Nephron (organoid): ENCODE measurements around the gene CPE.

ENCODE experiments used
- H3K27ac Mint-ChIP-seq, 3 experiments: 2 replicates each; pipeline ENCODE4 v1.8.0; 2020; ENCODE audit warnings: mixed read lengths in 3 of 3, mild to moderate bottlenecking in 2 of 3, moderate library complexity in 1 of 3
- H3K27me3 Mint-ChIP-seq: 2 replicates; pipeline ENCODE4 v1.8.0; 2021; ENCODE audit warnings: low read depth, mild to moderate bottlenecking, moderate library complexity, mixed read lengths
- H3K36me3 Mint-ChIP-seq: 2 replicates; pipeline ENCODE4 v1.8.0; 2020; ENCODE audit warnings: low read depth, mixed read lengths
- H3K4me1 Mint-ChIP-seq: 2 replicates; pipeline ENCODE4 v1.8.0; 2020; ENCODE audit warnings: mixed read lengths
- H3K4me3 Mint-ChIP-seq, 3 experiments: 2 replicates each; pipeline ENCODE4 v1.8.0; 2020; ENCODE audit warnings: mild to moderate bottlenecking in 3 of 3, mixed read lengths in 3 of 3, moderate library complexity in 2 of 3
- H3K9me3 Mint-ChIP-seq: 2 replicates; pipeline ENCODE4 v1.8.0; 2020; ENCODE audit warnings: mixed read lengths
- TF ChIP-seq, protein P1 (sequence below), 3 experiments: fragments of 200-600 bp; sonication (generic); IDR thresholded peaks; one replicate each; pipeline ENCODE4 v1.5.0; 2021; ENCODE audit warnings: antibody characterized with exemption in 3 of 3; ENCODE audit not compliant: unreplicated experiment in 3 of 3

CPE gene

GRCh38 chr4:165378745-165379677 lies at the start of gene CPE:
Gene CPE, plus strand, starts transcription at chr4:165379008. Its CDS starts 214 bp downstream, at chr4:165379222.
- H3K4me1 Mint-ChIP-seq, result peaks cover 34% of the 10 kb centered on the region
- peak within 1 kb of the TSS; percentile 85 to 91 (median 91) for H3K27ac Mint-ChIP-seq
- TF ChIP-seq, protein P1, sequence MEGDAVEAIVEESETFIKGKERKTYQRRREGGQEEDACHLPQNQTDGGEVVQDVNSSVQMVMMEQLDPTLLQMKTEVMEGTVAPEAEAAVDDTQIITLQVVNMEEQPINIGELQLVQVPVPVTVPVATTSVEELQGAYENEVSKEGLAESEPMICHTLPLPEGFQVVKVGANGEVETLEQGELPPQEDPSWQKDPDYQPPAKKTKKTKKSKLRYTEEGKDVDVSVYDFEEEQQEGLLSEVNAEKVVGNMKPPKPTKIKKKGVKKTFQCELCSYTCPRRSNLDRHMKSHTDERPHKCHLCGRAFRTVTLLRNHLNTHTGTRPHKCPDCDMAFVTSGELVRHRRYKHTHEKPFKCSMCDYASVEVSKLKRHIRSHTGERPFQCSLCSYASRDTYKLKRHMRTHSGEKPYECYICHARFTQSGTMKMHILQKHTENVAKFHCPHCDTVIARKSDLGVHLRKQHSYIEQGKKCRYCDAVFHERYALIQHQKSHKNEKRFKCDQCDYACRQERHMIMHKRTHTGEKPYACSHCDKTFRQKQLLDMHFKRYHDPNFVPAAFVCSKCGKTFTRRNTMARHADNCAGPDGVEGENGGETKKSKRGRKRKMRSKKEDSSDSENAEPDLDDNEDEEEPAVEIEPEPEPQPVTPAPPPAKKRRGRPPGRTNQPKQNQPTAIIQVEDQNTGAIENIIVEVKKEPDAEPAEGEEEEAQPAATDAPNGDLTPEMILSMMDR (IDR thresholded peaks at IDR 0.05; ENCODE audit: unreplicated experiment in 3 of 3), result peak; percentile 52 to 61 (median 54)

DNA sequence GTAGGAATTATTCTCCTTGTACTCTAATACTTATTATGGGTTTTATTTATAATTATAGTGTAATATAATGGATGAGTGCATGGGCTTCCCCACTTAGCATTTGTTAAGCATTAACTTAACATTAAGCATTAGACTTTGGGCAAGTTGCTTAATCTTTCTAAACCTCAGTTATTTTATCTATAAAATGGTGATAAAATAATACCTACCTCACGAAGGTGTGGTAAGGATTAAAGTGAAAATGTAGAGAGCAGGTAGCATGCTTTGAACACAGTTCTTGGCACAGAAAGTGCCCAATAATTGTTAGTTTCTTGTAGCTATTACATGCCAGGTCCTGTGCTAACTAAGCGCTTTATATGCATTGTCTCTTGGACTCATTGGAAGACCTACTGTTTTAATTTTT lies 48.7 kb upstream of the CPE start:
- TF ChIP-seq, protein P1 (IDR thresholded peaks at IDR 0.05; ENCODE audit: unreplicated experiment in 3 of 3), result no peak
- H3K27ac Mint-ChIP-seq, result peak overlapping the region in 2 of 3 experiments; percentile 56 to 65

More at GRCh38 chr4:165378745-165379677, at the start of gene CPE:
- peak within 1 kb of the TSS; percentile 93 to 96 (median 94) for H3K4me3 Mint-ChIP-seq
- H3K9me3 Mint-ChIP-seq, result no peaks in the 10 kb centered on the region
- H3K36me3 Mint-ChIP-seq, result no peaks in the 10 kb centered on the region
- peaks cover 14% of the 10 kb centered on the region for H3K27me3 Mint-ChIP-seq

DNA sequence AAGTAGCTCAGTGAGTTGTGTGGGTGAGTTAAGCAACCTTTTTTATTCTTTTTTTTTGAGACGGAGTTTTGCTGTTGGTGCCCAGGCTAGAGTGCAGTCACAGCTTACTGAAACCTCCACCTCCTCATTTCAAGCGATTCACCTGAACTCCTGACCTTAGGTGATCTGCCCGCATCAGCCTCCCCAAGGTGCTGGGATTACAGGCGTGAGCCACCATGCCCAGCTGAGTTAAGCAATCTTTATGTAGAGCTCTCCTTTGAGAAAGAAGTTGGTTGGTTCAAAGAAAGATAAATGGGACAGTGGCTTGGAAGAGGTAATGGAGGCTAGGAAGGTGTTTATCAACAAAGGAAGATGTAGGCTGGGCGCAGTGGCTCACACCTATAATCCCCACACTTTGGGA lies 48.1 kb upstream of the CPE start:
- Mint-ChIP-seq H3K36me3 (peaks cover 26% of the 10 kb centered on the region), H3K4me1 (peaks cover 41% of the 10 kb centered on the region), H3K27ac (peak overlapping the region; percentile 14 to 57 (median 42)), H3K9me3 (no peaks in the 10 kb centered on the region), H3K4me3 (peak overlapping the region; percentile 73 to 75 (median 74)), H3K27me3 (no peaks in the 10 kb centered on the region)
- TF ChIP-seq, protein P1 (IDR thresholded peaks at IDR 0.05; ENCODE audit: unreplicated experiment in 3 of 3), result no peak

More for the DNA sequence above, 48.7 kb upstream of the CPE start:
- Mint-ChIP-seq H3K4me3 (peak overlapping the region; percentile 73 to 78 (median 75)), H3K27me3 (no peaks in the 10 kb centered on the region), H3K36me3 (peaks cover 20% of the 10 kb centered on the region), H3K9me3 (no peaks in the 10 kb centered on the region), H3K4me1 (peaks cover 35% of the 10 kb centered on the region)

- TF ChIP-seq, protein P1 (IDR thresholded peaks at IDR 0.05; ENCODE audit: unreplicated experiment in 3 of 3), result no peak
- Mint-ChIP-seq H3K27me3 (no peaks in the 10 kb centered on the region), H3K9me3 (no peaks in the 10 kb centered on the region), H3K4me3 (peak overlapping the region; percentile 73 to 75 (median 74)), H3K27ac (peak overlapping the region; percentile 14 to 42 (median 33)), H3K4me1 (peaks cover 36% of the 10 kb centered on the region), H3K36me3 (peaks cover 26% of the 10 kb centered on the region)
Observed at GRCh38 chr4:165331359-165331758, 47.4 kb upstream of the CPE start.

DNA sequence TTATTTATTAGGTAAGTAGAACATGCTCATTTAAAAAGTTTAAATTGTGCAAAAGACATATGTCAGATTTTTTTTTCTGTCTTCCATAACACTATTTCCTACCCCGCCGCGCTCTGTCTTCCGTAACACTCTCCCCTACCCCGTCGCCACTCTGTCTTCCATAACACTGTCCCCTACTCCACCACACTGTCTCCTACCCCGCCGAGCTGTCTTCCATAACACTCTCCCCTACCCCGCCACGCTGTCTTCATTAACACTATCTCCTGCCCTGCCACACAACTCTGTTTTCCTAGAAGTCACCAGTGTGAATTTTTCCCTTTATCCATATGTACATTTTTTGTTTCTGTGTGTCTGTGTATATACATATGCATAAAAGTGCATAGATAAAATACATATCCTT lies 47.0 kb upstream of the CPE start:
- peaks cover 26% of the 10 kb centered on the region for H3K36me3 Mint-ChIP-seq
- peak overlapping the region; percentile 14 to 75 (median 57) for H3K27ac Mint-ChIP-seq
- TF ChIP-seq, protein P1 (IDR thresholded peaks at IDR 0.05; ENCODE audit: unreplicated experiment in 3 of 3), result no peak

More for the DNA sequence above, 47.0 kb upstream of the CPE start:
- Mint-ChIP-seq H3K27me3 (no peaks in the 10 kb centered on the region), H3K4me1 (peaks cover 35% of the 10 kb centered on the region), H3K9me3 (no peaks in the 10 kb centered on the region), H3K4me3 (peak overlapping the region; percentile 66 to 75 (median 73))
